ENCODE measurements around the gene CABYR. TPM values are rescaled to one million over a fixed set of nuclear protein-coding genes. Genes with fewer than 3 reads are reported as not detected.

Gene CABYR
- total RNA-seq, 2 donors from 2014 or later = 1.6 TPM; not detected in 1

DNA sequence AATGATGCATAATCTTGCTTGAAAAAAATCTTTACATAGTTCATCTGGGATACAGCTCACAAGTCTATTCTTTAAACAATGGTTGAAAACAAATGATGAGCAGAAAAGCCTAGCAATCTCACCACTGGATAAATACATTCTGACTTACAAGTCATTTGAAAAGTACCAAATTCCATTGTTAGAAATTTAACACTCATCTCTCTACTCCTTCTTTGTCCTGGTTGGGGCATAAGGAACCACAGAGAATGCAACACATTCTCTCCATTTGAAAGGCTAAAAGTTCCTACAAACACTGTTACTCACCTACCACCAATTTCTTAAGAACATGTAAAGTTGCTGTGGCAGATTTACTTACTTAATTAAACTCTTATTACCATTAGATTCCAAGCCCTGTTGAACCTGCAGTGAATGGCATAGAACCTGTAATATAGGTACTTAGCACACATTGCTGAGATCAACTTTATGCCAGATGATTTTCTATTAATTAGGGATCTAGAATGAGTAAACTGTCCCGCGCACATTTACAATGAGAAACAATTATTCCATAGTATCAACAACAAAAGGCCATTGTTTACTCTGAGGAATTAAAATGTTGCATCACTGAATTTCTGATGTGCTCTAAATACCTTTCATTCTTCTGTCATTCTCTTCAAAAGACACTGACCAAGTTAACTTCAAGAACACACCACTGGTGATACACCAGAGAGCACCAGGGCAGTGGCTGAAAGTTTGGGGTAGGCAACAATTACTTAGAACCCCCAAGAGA lies 69.6 kb downstream of the CABYR start:
- no peak for DNase-seq
- Histone ChIP-seq H3K4me1 (no peaks in the 10 kb centered on the region), H3K36me3 (no peaks in the 10 kb centered on the region), H3K9ac (ENCODE audit: low read depth in 2 of 2, low read length in 2 of 2) (no peak overlapping the region), H3K27ac (no peak overlapping the region), H3K9me3 (no peaks in the 10 kb centered on the region), H3K27me3 (no peaks in the 10 kb centered on the region), H3K4me3 (no peak overlapping the region)
- TF ChIP-seq CTCF (IDR thresholded peaks at IDR 0.05) = no peak
- intact Hi-C loops (cut with DNase I) = no loop called here

GRCh38 chr18:24209558-24209957 lies 70.7 kb downstream of the CABYR start:
- Histone ChIP-seq H3K27ac (no peak overlapping the region), H3K27me3 (no peaks in the 10 kb centered on the region), H3K9ac (ENCODE audit: low read depth in 2 of 2, low read length in 2 of 2) (no peak overlapping the region), H3K9me3 (no peaks in the 10 kb centered on the region), H3K4me3 (no peak overlapping the region), H3K36me3 (no peaks in the 10 kb centered on the region), H3K4me1 (no peaks in the 10 kb centered on the region)
- DNase-seq = no peak
- no peak for TF ChIP-seq CTCF (IDR thresholded peaks at IDR 0.05)
- intact Hi-C loops (cut with DNase I) = no loop called here

Other genes starting within 250 kb of the CABYR start
- 1 to 10 TPM; 8.8 to 9.5 TPM for gene TTC39C, start 124.3 kb upstream of the CABYR start, total RNA-seq